ENCODE results near the gene SCNN1A. TPM values are rescaled to one million over a fixed set of nuclear protein-coding genes. Genes with fewer than 3 reads are reported as not detected.

SCNN1A gene
- total RNA-seq, 1 donor from 2014 or later, result 55.2 TPM

DNA sequence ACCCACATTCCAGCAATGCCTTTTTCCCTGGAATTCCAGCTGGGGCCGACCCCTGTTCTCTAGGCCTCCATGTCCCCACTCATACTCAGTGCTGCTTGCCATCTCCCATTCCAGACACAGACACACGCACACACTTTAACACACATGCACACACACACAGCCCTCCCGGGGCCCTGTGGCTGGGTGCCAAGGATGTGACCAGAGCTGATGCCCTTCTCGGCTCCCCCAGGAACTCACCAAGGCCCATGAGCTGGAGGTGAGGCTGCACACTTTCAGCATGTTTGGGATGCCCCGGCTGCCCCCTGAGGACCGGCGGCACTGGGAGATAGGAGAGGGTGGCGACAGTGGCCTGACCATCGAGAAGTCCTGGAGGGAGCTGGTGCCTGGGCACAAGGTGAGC, 60.6 kb downstream of the SCNN1A start:
- H3K4me3 ChIP-seq, result no peak overlapping the region
- H3K27ac ChIP-seq, result no peak overlapping the region
- no peaks in the 10 kb centered on the region for H3K9me3 ChIP-seq
- H3K36me3 ChIP-seq, result no peaks in the 10 kb centered on the region
- H3K4me1 ChIP-seq, result peaks cover 26% of the 10 kb centered on the region
- H3K27me3 ChIP-seq, result no peaks in the 10 kb centered on the region
- intact Hi-C loops (cut with DNase I), result no loop called here
- DNase-seq (ENCODE audit: extremely low spot score in 2 of 2), result no peak
- TF ChIP-seq POLR2AphosphoS5 (IDR thresholded peaks at IDR 0.05; ENCODE audit: insufficient read depth in 1 of 2, low read depth in 1 of 2) (no peak), POLR2A (IDR thresholded peaks at IDR 0.05) (no peak)
- TF ChIP-seq, protein P1, sequence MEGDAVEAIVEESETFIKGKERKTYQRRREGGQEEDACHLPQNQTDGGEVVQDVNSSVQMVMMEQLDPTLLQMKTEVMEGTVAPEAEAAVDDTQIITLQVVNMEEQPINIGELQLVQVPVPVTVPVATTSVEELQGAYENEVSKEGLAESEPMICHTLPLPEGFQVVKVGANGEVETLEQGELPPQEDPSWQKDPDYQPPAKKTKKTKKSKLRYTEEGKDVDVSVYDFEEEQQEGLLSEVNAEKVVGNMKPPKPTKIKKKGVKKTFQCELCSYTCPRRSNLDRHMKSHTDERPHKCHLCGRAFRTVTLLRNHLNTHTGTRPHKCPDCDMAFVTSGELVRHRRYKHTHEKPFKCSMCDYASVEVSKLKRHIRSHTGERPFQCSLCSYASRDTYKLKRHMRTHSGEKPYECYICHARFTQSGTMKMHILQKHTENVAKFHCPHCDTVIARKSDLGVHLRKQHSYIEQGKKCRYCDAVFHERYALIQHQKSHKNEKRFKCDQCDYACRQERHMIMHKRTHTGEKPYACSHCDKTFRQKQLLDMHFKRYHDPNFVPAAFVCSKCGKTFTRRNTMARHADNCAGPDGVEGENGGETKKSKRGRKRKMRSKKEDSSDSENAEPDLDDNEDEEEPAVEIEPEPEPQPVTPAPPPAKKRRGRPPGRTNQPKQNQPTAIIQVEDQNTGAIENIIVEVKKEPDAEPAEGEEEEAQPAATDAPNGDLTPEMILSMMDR (IDR thresholded peaks at IDR 0.05), result no peak

DNA sequence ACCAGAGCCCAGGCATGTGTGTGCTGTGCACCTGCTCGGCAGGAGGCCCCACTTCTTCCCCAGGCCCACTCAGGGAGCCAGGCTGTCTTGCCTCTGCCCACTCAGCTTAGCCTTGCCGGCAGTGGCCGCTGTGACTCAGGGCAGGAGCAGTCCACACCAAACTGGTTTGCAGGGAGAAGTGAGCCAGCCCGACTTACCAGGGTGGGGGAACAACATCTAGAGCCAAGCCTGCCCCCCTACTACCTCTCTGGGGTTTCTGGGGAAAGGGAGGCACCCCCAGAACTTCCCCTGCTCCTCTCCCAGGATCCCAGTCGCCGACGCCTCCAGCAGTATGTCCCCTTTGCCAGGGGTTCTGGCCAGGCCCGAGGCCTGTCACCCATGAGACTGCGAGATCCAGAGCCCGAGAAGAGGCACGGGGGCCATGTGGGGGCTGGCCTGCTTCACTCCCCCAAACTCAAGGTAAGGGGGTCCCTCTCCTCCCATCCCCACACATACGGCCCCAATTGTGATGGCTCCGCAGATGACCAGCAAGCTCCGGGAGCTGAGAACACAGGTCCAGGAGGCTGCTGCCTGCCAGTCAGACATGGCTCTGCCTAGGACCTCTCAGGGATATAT, 61.9 kb downstream of the SCNN1A start:
- TF ChIP-seq POLR2A (IDR thresholded peaks at IDR 0.05) (no peak), POLR2AphosphoS5 (IDR thresholded peaks at IDR 0.05; ENCODE audit: insufficient read depth in 1 of 2, low read depth in 1 of 2) (no peak)
- TF ChIP-seq, protein P1 (IDR thresholded peaks at IDR 0.05), result no peak
- peaks cover 26% of the 10 kb centered on the region for H3K4me1 ChIP-seq
- no peaks in the 10 kb centered on the region for H3K27me3 ChIP-seq
- no peak for DNase-seq (ENCODE audit: extremely low spot score in 2 of 2)
- no peak overlapping the region for H3K4me3 ChIP-seq
- H3K9me3 ChIP-seq, result no peaks in the 10 kb centered on the region
- intact Hi-C loops (cut with DNase I), result no loop called here
- H3K27ac ChIP-seq, result peak overlapping the region; percentile 78
- no peaks in the 10 kb centered on the region for H3K36me3 ChIP-seq

DNA sequence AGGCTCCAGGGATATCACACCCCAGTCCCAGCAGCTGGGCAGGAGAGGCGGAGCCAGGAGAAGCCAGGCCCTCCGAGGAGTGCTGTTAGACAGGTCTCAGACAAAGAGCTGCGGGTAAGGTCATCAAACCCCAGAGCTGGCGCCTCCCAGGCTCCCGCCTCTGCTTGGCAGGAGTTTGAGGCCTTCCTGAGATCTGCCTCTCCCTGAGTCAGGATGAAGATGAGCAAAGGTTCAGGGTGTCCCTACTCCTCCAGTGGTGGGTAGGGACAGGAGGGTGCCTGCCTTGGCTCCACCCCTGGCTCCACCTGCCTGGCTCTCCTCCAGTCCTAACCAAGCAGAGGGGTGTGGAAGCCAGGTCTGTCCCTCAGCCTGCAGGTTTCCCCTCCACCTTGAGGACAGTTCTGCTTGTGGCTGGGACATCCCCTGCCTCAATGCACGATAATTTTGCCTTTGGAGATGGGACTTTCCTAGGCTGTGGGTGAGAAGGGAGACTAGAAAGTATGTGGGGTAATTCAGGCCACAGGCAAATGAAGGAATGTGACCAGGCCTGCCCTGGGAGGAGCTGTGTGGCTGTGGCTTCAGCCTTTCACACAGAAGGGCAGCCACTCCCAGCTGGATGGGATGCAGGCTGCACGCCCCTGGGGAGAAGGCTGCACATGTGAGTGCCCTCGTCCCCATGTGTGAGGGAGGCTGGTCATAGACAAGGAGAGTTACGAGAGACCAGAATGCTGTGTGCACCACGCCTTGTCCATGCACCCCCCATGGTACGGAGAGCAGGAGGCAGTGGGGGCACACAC, 62.6 kb downstream of the SCNN1A start:
- Histone ChIP-seq H3K36me3 (no peaks in the 10 kb centered on the region), H3K27ac (peak overlapping the region; percentile 78), H3K27me3 (no peaks in the 10 kb centered on the region), H3K4me1 (peaks cover 32% of the 10 kb centered on the region), H3K9me3 (no peaks in the 10 kb centered on the region), H3K4me3 (no peak overlapping the region)
- intact Hi-C loops (cut with DNase I), result no loop called here
- peak; percentile 56 to 61 for TF ChIP-seq POLR2AphosphoS5 (IDR thresholded peaks at IDR 0.05; ENCODE audit: insufficient read depth in 1 of 2, low read depth in 1 of 2)
- TF ChIP-seq, protein P1 (IDR thresholded peaks at IDR 0.05), result no peak
- no peak for DNase-seq (ENCODE audit: extremely low spot score in 2 of 2)

DNA sequence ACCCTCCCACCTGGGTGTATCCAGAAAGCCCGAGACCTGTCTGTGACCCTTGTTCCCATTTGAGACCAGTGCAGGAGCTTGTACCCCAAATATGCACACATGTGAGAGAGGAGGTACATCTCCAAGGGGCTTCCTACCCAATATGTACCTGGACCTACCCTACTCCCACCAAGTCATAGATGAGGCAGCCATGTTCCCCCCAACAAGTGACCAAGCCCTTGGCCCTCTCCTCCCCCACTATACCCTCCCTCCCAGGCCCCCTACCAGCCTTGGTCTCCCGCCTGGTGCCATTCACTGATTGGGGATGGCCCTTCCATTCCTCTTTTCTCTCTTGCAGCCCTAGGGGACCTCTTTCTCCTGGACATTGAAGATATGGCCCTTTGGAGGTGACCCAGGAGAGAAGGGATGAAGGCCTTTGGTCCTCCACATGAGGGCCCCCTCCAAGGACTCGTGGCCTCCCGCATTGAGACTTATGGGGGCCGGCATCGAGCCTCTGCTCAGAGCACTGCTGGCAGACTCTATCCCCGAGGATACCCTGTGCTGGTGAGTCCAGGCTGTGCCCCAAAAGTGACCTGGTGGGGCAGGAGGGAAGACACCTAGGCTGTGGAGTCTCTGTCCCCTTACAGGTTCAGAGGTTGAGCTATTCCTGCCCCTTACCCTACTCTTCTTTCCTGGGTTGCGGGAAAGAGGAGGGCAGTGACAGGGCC, 63.4 kb downstream of the SCNN1A start:
- Histone ChIP-seq H3K9me3 (no peaks in the 10 kb centered on the region), H3K27me3 (no peaks in the 10 kb centered on the region), H3K4me1 (peaks cover 39% of the 10 kb centered on the region), H3K27ac (peak overlapping the region; percentile 78), H3K4me3 (no peak overlapping the region), H3K36me3 (no peaks in the 10 kb centered on the region)
- intact Hi-C loops (cut with DNase I), result no loop called here
- TF ChIP-seq POLR2A (IDR thresholded peaks at IDR 0.05), result no peak
- TF ChIP-seq, protein P1 (IDR thresholded peaks at IDR 0.05), result no peak
- TF ChIP-seq POLR2AphosphoS5 (IDR thresholded peaks at IDR 0.05; ENCODE audit: insufficient read depth in 1 of 2, low read depth in 1 of 2), result no peak
- no peak for DNase-seq (ENCODE audit: extremely low spot score in 2 of 2)
